ENCODE measurements around the gene MTA1.

Gene MTA1

GRCh38 chr14:105478398-105479251 is 59.0 kb downstream of the MTA1 start:
- peak; percentile 50 to 64 for DNase-seq

- DNase-seq = peak; percentile 15 to 28
These were observed 60.0 kb downstream of the MTA1 start for GRCh38 chr14:105479431-105480158.

DNA sequence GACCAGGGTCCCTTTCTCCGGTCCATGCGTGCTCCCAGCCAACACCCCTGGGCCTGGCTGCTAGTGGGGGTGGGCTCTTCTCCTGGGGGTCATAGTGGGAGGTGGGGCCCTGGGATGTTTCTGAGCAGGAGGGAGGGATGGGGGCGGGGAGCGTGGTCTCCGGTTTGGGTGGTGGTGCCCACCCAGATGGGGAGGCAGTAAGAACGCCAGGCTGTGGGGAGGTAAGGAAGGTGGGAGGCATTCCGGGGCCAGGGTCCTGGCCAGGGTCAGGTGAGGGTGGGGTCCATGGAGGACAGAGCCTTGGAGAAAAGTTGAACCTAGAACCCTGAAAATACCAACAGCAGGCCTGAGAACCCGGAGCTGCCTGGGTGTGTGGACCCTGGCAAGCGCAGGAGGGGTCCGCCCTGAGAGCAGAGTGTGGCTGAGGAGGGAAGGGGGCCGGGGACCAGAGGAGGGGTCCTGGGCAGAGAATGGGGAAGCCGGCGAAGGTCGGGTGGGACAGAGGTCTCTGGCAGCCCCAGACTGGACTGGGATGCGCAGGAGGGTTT is 60.6 kb downstream of the MTA1 start:
- no peak for DNase-seq

GRCh38 chr14:105480807-105481801 is 61.5 kb downstream of the MTA1 start:
- DNase-seq = peak; percentile 92 to 94

DNA sequence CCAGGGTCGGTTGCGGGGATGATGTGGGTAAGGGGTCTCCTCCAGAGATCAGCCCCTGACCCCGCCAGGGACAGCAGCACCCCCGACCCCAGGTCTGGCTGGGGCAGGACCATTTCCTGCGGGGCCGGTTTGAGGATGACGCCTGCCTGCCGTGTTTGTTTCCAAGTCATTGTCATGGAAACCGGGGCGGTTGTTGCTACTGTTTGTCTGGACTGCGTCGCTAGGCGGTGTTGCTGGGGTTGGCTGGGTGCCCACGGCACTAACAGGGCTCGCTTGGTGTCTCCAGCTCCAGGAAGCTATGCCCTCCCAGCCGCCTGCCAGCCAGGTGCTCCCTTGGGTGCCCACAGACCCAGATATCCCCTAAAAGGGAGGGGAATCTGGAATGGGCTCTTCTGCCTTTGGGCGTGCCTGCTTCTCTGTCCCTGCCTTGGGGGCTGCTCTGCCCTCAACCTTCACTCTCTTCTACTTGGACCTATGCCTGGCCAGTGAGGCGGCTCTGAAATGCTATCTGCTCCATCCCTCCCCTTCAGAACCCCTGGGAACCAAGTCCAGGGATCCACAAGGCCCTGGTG is 62.3 kb downstream of the MTA1 start:
- DNase-seq = peak; percentile 98 to 99

DNA sequence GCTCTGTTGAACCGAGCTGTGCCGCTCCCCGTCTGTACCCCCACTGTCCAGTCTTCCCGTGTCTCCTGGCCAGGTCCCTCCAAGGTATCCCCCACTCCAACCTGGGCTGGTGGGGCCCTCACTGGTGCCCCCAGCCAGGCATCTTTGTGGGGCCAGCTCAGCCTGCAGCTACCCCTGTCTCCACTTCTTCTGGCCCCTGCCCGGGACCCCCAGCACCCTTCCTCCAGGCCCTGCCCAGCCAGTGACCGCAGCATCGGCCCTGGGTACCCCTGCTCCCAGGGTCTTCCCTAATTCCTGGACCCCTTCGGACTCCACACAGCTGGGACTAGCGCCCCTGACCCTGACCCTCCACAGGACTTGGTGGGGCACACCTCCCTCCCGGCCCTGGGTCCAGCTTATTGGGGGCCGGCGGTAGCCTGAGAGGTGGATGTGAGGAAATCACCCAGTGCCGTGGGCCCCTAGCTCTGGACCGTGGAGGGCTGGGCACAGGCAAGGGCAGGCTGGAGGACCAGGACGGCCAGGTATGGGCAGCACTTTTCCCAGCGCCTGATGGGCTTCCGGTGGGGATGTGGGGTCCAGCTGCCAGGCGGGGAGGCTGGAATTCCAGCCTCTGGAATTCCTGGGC is 63.0 kb downstream of the MTA1 start:
- DNase-seq = no peak

DNA sequence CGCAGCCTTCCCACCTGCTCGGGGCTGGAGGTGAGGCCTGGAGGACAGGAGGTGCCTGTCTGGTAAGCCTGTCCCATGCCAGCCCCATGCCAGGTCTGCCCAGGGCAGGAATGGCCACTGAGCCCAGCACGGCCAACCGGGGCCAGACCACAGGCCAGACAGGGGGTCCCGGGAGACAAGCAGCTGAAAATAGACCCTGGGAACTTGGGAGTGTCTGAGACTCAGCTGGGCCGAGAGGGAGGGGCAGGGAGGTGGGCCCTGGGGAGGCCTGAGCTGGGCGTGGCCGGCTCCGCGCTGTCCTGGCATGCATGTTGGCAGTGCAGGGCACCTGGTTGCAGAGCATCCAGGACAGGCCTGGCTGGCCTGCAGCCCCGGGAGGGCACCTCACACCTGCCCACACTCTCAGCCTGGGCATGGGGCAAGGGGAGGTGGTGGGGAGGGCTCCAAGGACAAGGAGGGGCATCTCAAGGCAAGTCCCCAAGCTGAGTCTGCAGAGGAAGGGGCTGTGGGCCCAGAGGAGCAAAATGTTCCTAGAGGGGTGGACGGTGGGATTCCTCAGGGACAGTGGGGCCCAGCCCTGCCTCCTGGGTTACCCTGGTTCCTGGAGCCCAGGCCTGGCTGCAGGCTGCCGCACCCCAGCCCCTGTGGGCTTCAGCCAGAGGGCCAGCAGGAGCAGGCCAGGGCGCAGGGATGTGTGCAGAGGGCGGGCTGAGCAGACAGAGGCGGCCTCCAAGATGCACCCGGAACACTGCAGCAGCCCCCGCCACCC is 63.9 kb downstream of the MTA1 start:
- no peak for DNase-seq

GRCh38 chr14:105484069-105484996 is 64.7 kb downstream of the MTA1 start:
- peak; percentile 81 to 83 for DNase-seq

DNA sequence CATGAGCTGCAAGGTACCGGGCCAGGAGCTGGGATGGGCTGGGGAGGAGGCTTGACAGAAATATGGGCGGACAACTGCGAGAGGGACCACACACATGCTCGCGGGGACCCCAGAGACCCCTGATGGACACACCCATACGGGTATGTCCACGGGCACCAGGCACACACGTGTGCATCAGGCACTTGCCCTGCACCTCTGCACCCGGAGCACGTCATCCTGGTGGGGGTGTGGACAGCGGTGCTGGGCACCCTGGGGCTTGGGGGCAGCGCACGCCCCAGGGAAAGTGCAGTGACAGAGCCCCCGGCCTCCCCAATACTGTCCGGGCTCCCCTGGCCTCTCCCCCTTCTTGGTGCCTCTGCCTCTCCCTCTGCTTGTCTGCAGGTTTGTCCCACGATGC is 65.4 kb downstream of the MTA1 start:
- no peak for DNase-seq

- DNase-seq = peak; percentile 80 to 83
These were observed 66.1 kb downstream of the MTA1 start for GRCh38 chr14:105485739-105486162.

- DNase-seq = peak in 1 of 2 donors; percentile 52
These were observed 66.7 kb downstream of the MTA1 start, which contains the start of gene CRIP1 for GRCh38 chr14:105486163-105486973. Gene CRIP1, plus strand, starts transcription at chr14:105486886. Its CDS starts 374 bp downstream, at chr14:105487260.

GRCh38 chr14:105486974-105487448 is 67.4 kb downstream of the MTA1 start:
- DNase-seq = peak; percentile 84 to 86

DNA sequence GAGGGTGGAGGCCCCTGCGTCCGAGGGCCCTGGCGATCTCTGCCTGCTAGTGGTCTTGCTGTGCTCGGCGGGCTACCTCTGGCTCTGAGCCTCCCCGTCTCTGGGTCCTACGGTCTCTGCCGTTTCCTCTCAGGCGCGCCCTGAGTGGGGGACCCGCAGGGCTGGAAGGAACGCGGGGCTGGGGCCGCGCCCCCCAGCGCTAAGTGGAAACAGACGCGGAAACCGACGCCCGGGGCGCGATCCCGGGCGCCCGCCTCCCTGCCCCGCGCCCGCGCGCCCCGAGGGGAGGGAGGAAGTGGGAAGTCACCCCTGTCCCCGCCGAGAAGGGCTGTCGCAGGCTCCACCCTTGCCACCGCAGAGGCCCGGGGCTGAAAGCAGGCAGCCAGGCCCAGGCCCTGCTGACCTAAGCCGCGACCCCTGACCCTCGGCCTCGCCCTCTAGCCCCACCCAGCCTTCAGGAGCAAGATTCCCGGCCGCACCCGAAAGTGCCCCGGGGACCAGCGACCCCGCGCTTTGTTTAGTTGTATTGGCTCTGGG is 67.9 kb downstream of the MTA1 start:
- peak; percentile 83 for DNase-seq

DNA sequence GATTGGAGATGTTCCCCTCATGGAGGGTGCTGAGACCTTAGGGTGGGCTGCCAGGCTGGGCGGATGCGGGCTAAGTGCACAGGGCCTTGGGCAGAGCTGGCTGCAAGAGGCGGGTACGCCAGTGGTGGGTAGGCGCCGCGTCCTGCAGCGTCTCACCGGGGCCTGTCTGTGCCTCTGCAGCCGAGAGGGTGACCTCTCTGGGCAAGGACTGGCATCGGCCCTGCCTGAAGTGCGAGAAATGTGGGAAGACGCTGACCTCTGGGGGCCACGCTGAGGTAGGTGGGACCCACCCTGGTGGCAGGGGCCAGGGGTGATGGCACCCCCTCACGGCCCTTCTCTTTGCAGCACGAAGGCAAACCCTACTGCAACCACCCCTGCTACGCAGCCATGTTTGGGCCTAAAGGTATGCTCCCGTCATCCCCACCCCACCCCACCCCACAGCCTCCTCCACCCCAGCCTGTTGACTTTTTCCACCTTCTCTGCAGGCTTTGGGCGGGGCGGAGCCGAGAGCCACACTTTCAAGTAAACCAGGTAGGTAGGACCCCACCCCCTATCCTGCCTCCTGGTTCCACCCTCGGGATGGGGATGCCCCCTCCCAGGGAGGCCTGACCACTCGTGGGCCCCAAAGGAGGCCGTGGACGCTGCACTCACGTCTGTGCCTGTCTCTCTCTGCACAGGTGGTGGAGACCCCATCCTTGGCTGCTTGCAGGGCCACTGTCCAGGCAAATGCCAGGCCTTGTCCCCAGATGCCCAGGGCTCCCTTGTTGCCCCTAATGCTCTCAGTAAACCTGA is 68.6 kb downstream of the MTA1 start:
- DNase-seq = peak; percentile 51 to 53

GRCh38 chr14:105488781-105489541 is 69.3 kb downstream of the MTA1 start:
- peak; percentile 50 to 51 for DNase-seq

GRCh38 chr14:105489542-105490266 is 70.1 kb downstream of the MTA1 start:
- DNase-seq = peak; percentile 89 to 90

All from CD4-positive, alpha-beta T cell treated with Interleukin-1 beta for 1 hour (primary cell).